GM19438 (cell line): ENCODE data around the gene KRT74.

Experiments
- ATAC-seq: cut with Tn5 transposase; IDR thresholded peaks from one replicate; pipeline ENCODE4 v1.9.1; 2021; ENCODE audit warnings: low read depth; ENCODE audit not compliant: unreplicated experiment

Gene KRT74

GRCh38 chr12:52539821-52540173, 33.8 kb downstream of the KRT74 start:
- no peak for ATAC-seq

- no peak for ATAC-seq
These were observed 34.4 kb downstream of the KRT74 start for GRCh38 chr12:52539083-52539820.

DNA sequence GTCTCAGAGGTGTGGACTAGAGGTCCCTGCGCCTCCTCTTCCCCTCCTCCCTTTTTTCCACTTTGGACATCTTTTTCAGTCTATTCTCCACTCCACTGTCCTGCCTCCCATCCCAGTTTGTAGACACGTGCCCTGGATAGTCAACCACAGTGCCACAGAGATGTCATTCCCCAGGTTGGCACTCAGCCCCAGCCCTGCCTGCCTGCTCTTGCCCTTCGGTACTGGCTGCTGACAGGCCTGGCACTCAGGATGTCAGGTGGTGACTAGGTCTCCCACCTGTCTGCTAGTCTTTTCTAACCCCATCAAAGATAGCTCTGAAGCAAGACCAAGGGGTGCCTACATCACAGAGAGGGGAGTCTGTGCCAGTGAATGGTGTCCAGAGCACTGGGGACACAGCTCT, 36.5 kb downstream of the KRT74 start:
- no peak for ATAC-seq

DNA sequence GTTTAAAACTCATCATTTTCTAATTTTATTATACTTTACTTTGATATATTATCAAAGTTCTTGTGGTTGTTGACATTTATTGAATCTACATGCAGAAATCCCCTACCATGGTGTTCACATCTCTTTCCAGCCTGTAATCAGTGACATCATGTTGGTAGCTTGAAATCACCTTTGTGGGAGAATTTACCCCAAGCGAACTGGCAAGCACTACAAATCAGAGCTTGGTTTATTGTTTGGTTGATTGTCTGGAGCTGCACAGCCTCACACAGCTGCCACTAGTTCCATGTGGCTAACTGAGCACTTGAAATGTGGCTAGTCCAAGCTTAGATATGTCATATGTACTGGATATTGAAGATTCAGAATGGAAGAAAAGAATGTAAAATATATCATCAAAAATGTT, 38.1 kb downstream of the KRT74 start:
- ATAC-seq, result no peak

DNA sequence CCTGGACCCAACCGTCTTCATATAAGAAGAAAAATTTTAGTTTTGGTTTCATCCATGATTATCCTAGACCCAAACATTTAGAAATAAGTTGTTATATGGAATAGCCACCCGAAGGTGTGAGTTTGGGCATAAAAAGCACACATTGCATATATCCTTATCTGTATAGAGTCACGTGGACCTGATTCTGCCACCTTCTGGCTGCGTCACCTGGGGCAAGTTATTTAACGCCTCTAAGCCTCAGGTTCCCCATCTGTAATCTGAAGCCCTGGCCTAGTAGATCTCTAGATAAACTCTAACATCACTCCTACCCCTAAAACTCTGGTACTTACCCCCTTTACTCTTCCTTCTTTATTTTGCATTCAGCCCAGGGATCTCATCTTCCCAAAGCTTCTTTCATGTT, 39.2 kb downstream of the KRT74 start:
- ATAC-seq, result no peak

DNA sequence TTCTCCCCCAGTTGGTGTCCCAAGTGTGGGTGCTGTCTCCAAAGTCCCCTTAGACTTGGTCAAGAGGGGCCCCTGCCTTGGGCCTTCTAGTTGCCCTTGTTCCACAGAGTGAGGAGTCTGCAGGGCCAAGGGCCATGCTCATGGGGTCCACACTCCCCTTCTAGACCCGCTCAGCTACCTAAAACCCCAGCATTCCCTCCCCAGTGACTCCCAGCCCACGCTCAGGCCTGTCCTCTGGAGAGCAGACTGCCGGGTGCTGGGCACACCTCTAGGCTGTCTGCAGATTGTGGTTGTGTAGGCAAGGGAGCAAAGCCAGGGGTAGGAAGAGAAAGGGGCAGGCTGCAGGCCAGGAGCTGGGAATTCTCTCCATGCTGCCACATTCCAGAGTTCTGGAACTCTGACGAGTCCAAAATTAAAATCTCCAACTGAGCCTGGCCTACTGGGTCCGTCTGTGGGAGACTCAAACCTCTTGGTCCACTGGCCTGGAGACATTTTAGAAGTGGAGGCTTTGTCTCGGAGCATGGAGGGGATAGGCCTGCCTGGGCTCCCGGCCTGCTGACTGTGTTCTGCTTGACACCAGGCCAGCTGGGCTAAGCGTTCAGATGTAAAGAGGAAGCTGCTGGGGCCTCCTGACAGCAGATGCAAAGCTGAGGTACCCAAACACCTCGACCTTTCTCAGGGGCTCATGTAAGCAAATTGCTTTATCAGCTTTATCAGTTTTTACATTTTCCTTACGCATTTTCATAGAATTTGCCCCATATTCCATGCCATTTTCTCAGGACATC, 39.8 kb downstream of the KRT74 start:
- no peak for ATAC-seq

GRCh38 chr12:52532636-52533035, 41.0 kb downstream of the KRT74 start:
- no peak for ATAC-seq

- ATAC-seq, result no peak
These were observed 41.9 kb downstream of the KRT74 start for GRCh38 chr12:52531566-52532300.

- ATAC-seq, result no peak
These were observed 42.7 kb downstream of the KRT74 start for GRCh38 chr12:52530905-52531304.

- no peak for ATAC-seq
These were observed 43.3 kb downstream of the KRT74 start for GRCh38 chr12:52530366-52530765.

- ATAC-seq, result no peak
These were observed 43.8 kb downstream of the KRT74 start for GRCh38 chr12:52529846-52530245.

GRCh38 chr12:52529417-52529816, 44.2 kb downstream of the KRT74 start:
- no peak for ATAC-seq

DNA sequence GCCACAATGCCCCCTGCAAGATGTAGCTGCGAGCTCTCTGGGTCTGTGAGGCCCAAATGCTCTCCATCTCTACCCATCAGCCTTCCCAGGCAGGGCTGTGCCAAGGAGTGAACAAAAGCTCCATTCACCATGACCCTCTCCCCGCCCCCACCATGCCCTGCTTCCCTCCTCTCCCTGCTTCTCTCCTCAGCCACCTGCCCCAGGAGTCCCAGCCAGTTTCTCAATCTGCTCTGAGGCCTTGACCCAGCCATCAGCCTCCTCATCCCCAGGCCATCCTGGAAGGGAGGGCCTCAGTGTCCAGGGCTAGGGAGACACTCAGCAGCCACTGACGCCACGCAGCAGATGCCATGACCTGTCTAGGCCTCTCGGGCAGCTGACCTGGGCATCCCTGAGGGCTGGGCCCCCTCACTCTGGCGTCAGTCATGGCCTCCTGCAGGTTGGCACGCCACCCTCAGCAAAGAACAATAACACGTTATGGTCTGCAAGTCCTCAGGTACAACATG, 45.0 kb downstream of the KRT74 start:
- no peak for ATAC-seq

- ATAC-seq, result no peak
These were observed 46.4 kb downstream of the KRT74 start for GRCh38 chr12:52527121-52527800.

DNA sequence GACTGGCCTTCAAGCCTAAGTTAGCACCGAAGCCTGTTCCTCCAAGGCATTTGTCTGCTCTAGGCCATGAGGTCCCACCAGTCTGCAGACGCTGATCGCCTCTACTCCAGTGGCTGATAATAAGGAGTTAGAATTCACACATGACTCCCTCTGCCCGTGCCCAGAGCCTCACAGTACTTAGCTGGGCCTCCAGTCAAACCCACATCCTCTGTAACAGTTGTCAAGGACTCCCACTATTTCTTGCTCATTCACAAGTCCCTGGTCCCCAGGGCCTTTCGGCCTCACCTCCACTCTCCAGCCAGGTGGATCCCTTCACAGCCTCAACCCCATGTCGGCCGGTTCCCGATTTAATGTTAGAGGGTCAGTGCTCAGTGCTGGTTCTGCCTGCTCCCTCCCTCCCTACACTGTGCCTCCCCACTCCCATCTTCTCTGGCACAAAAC, 47.1 kb downstream of the KRT74 start:
- no peak for ATAC-seq

GRCh38 chr12:52525661-52526499, 47.8 kb downstream of the KRT74 start:
- no peak for ATAC-seq

- no peak for ATAC-seq
These were observed 48.6 kb downstream of the KRT74 start for GRCh38 chr12:52524898-52525591.

DNA sequence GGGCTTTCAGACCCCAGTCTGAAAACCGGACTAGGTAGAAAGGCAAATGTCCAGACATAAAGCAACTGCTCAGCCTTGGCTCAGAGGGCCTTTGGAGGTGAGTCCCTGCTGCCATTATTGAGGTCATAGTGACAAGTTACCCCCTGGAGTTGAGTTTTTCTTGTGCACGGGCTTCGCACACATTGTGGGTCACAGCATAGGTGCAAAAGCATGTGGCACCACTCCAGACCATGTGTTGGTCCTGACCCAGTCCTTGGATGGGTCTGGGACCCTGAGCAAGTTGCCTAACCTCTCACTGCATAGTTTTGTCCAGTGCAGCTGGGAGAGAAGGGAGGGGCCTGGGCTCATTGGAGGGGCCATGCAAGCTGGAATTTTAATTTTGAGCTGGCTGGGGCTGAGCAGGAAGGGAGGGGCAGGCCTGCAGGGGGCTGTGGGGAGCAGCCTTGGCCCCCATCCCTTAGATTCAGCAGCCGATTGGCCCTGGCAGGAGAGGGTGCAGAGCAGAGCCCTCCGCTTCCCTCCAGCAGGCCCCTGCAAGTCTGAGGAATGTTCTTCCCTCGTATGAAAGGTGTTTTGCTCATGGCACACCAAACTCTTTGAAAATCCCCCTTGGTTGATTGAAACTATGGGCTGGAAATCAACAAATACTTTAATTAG, 49.3 kb downstream of the KRT74 start:
- no peak for ATAC-seq

DNA sequence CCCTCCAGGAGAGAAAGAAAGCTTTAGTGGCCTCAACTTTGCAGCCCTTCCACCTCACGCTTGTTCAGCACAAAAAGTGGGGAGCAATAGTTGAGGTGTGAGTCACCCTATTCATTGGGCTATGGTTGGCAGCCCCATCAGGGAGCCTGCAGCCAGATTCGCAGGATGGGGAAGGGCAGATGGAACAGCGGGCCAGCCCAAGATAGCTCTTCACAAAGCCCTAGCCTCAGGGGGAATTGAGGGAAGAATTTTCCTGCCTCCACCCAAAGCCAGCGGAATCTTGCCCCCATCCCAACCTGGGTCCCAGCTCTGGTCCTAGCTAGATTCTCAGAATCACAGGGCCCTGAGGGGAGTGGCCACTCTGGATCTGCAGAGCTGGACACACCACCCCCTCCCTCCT, 49.8 kb downstream of the KRT74 start:
- no peak for ATAC-seq
